SU-DHL-6 (cell line): Measurements from ENCODE around the gene MAGI3.

ENCODE experiments used
- H2AFZ ChIP-seq: fragments of 200-600 bp; sonication (generic); 2 replicates; pipeline ENCODE4 v1.6.1; 2014; ENCODE audit warnings: low read depth, mild to moderate bottlenecking, moderate library complexity, mixed read lengths, antibody characterized with exemption, low read length; ENCODE audit not compliant: severe bottlenecking
- H3F3A ChIP-seq: fragments of 200-600 bp; shearing (Covaris generic); 2 replicates; pipeline ENCODE4 v1.6.0; 2016; ENCODE audit warnings: antibody characterized with exemption, mild to moderate bottlenecking; ENCODE audit not compliant: insufficient read depth
- H3K27ac ChIP-seq: fragments of 200-600 bp; sonication (generic); 2 replicates; pipeline ENCODE4 v1.5.1; 2016; ENCODE audit warnings: low read depth, mild to moderate bottlenecking, low read length, moderate library complexity, mixed read lengths
- H3K27me3 ChIP-seq: fragments of 200-600 bp; sonication (generic), shearing (Covaris generic); 2 replicates; pipeline ENCODE4 v1.6.0; 2014; ENCODE audit warnings: mild to moderate bottlenecking, low read length
- H3K36me3 ChIP-seq: fragments of 200-600 bp; sonication (generic); 2 replicates; pipeline ENCODE4 v1.6.1; 2014; ENCODE audit warnings: mild to moderate bottlenecking, low read length, mixed read lengths
- H3K4me2 ChIP-seq: fragments of 300-600, 200-600 bp; shearing (Covaris generic), sonication (generic); 2 replicates; pipeline ENCODE4 v1.6.0; 2014; ENCODE audit warnings: low read length, low read depth, mild to moderate bottlenecking; ENCODE audit not compliant: poor library complexity, severe bottlenecking
- H3K4me3 ChIP-seq: fragments of 200-600 bp; sonication (generic); 2 replicates; pipeline ENCODE4 v1.5.1; 2014; ENCODE audit warnings: antibody characterized with exemption, low read length, mild to moderate bottlenecking, mixed read lengths; ENCODE audit not compliant: insufficient read depth, poor library complexity, severe bottlenecking
- H3K79me2 ChIP-seq: fragments of 200-600 bp; sonication (generic); 2 replicates; pipeline ENCODE4 v1.6.1; 2014; ENCODE audit warnings: mild to moderate bottlenecking, low read length, moderate library complexity; ENCODE audit not compliant: insufficient read depth
- H3K9ac ChIP-seq: fragments of 200-600 bp; sonication (generic); 2 replicates; pipeline ENCODE4 v1.7.0; 2014; ENCODE audit warnings: mild to moderate bottlenecking, low read length
- H3K9me2 ChIP-seq: fragments of 200-600 bp; sonication (generic); replicated peaks from 2 replicates; pipeline ENCODE4 v1.6.1; 2014; ENCODE audit warnings: low read length; ENCODE audit not compliant: insufficient read depth
- H3K9me3 ChIP-seq: fragments of 200-600 bp; sonication (generic); 2 replicates; pipeline ENCODE4 v1.6.1; 2014; ENCODE audit warnings: low read length, mixed read lengths; ENCODE audit not compliant: insufficient read depth
- H4K20me1 ChIP-seq: fragments of 200-600 bp; sonication (generic); 2 replicates; pipeline ENCODE4 v1.6.1; 2014; ENCODE audit warnings: low read depth, mild to moderate bottlenecking, antibody characterized with exemption, low read length, moderate library complexity, mixed read lengths
- EZH2phosphoT487 ChIP-seq: fragments of 200-600 bp; sonication (generic), shearing (Covaris generic); conservative IDR thresholded peaks from 2 replicates; pipeline ENCODE4 v1.6.1; 2018; ENCODE audit warnings: mild to moderate bottlenecking, antibody characterized with exemption, low read length, moderate library complexity, mixed read lengths
- TF ChIP-seq, protein P1 (sequence below): fragments of 200-600 bp; sonication (generic); IDR thresholded peaks from one replicate; pipeline ENCODE4 v1.5.1; 2017; ENCODE audit warnings: antibody characterized with exemption, mild to moderate bottlenecking, low read length, moderate library complexity; ENCODE audit not compliant: insufficient read depth, poor library complexity, severe bottlenecking

MAGI3 gene

DNA sequence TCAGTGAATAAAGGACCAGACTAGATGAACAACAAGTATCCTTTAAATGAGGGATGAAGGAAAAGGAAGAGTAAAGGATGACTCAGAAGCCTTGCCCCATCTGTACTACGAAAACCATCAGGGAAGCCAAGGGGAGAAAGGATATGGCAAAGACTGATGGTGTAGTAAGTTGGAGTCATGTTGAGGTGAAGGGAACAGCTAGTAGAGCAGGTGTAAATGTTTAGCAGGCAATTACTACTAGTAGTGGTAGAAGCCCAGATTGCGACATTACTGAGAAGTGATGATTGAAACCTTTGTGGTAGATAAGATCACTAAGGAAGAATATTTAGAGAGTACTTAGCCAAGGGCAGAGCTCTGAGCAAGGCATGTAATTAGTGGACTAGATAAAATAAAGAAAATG, 285.0 kb downstream of the MAGI3 start:
- H4K20me1 ChIP-seq, result no peaks in the 10 kb centered on the region
- H3K9ac ChIP-seq, result no peak overlapping the region
- 0 out of 2 replicates have a peak, but pooled peaks cover 6% of the 10 kb centered on the region for H3F3A ChIP-seq
- no peaks in the 10 kb centered on the region for H3K9me2 ChIP-seq
- H3K79me2 ChIP-seq, result no peaks in the 10 kb centered on the region
- no peak overlapping the region for H3K4me2 ChIP-seq
- no peak overlapping the region for H2AFZ ChIP-seq
- H3K4me3 ChIP-seq, result no peak overlapping the region
- TF ChIP-seq EZH2phosphoT487, result no peak
- TF ChIP-seq, protein P1, sequence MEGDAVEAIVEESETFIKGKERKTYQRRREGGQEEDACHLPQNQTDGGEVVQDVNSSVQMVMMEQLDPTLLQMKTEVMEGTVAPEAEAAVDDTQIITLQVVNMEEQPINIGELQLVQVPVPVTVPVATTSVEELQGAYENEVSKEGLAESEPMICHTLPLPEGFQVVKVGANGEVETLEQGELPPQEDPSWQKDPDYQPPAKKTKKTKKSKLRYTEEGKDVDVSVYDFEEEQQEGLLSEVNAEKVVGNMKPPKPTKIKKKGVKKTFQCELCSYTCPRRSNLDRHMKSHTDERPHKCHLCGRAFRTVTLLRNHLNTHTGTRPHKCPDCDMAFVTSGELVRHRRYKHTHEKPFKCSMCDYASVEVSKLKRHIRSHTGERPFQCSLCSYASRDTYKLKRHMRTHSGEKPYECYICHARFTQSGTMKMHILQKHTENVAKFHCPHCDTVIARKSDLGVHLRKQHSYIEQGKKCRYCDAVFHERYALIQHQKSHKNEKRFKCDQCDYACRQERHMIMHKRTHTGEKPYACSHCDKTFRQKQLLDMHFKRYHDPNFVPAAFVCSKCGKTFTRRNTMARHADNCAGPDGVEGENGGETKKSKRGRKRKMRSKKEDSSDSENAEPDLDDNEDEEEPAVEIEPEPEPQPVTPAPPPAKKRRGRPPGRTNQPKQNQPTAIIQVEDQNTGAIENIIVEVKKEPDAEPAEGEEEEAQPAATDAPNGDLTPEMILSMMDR, result no peak
- no peaks in the 10 kb centered on the region for H3K36me3 ChIP-seq
- H3K9me3 ChIP-seq, result no peaks in the 10 kb centered on the region
- no peak overlapping the region for H3K27ac ChIP-seq
- H3K27me3 ChIP-seq, result no peaks in the 10 kb centered on the region

DNA sequence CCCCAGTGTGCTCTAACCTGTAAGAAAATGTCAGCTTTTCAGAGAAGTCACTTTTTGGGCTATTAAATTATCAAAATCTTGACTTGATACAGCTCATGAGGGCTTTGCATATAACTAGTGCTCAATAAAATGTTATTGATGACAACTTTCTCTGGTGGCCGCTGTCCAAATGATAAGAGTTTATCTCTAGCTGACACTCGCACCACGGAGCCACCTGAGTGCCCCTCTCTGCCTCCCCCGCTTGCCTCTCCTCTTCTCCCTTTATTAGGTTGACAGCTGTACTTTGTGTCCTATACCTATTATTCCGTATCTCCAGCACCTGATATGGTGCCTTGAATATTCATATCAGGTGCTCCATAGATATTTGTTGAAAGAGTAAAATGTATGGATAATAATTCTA, 286.2 kb downstream of the MAGI3 start:
- no peaks in the 10 kb centered on the region for H3K9me2 ChIP-seq
- H3K9me3 ChIP-seq, result no peaks in the 10 kb centered on the region
- no peaks in the 10 kb centered on the region for H3K27me3 ChIP-seq
- H3K36me3 ChIP-seq, result no peaks in the 10 kb centered on the region
- 0 out of 2 replicates have a peak, but pooled peaks cover 6% of the 10 kb centered on the region for H3F3A ChIP-seq
- H2AFZ ChIP-seq, result no peak overlapping the region
- H3K79me2 ChIP-seq, result no peaks in the 10 kb centered on the region
- H3K4me2 ChIP-seq, result no peak overlapping the region
- no peaks in the 10 kb centered on the region for H4K20me1 ChIP-seq
- TF ChIP-seq, protein P1, result no peak
- no peak for TF ChIP-seq EZH2phosphoT487
- no peak overlapping the region for H3K27ac ChIP-seq
- no peak overlapping the region for H3K9ac ChIP-seq
- H3K4me3 ChIP-seq, result no peak overlapping the region

DNA sequence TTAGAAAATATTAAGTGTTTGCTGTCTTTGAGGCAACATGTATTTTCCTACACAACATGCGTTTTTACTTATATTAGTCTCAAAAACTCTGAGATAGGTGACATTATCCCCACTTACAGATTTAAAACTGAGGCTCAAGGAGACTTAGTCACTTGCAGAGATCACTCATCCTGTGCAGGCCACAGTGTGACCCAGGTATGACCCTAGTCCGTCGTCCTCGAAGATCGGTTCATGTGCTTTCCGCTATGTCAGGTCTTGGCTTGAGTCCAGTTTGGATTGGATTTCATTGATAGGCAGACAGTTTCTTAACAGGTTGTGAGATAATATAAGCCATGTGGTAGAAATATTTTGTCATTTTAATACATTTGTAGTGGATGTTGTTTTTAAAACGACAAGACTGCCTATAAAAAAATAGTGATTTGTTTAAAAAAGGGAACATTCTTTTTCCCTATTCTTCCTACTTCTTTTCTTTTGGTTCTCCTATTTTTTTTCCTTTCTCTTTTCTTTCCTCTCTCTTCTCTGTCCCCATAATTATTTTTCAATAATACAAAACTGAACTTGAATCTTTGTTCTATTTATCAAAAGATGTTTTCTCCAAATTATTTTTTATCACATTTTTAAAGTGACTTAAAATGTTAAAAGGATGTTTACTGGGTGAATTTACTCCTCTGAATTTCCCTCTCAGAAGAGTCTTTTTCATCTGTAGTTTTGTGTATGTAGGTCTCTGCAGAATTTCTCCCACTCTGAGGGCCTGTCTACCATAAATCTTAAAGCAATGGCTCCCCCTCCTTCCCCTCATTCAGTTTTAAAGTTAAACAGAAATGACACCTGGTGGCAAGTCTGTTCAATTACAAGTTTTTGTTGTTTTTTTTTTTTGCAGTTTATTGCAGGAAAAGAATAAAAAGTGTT, 287.2 kb downstream of the MAGI3 start:
- H4K20me1 ChIP-seq, result no peaks in the 10 kb centered on the region
- H3K9me2 ChIP-seq, result no peaks in the 10 kb centered on the region
- H3K9ac ChIP-seq, result no peak overlapping the region
- no peak overlapping the region for H3K4me3 ChIP-seq
- no peak overlapping the region for H3K27ac ChIP-seq
- no peak for TF ChIP-seq EZH2phosphoT487
- TF ChIP-seq, protein P1, result peak; percentile 41
- 0 out of 2 replicates have a peak, but pooled peaks cover 6% of the 10 kb centered on the region for H3F3A ChIP-seq
- H3K27me3 ChIP-seq, result no peaks in the 10 kb centered on the region
- no peaks in the 10 kb centered on the region for H3K9me3 ChIP-seq
- H3K36me3 ChIP-seq, result no peaks in the 10 kb centered on the region
- H3K4me2 ChIP-seq, result no peak overlapping the region
- H3K79me2 ChIP-seq, result no peaks in the 10 kb centered on the region
- H2AFZ ChIP-seq, result no peak overlapping the region
